ENCODE results near the gene VSTM4.

DNA sequence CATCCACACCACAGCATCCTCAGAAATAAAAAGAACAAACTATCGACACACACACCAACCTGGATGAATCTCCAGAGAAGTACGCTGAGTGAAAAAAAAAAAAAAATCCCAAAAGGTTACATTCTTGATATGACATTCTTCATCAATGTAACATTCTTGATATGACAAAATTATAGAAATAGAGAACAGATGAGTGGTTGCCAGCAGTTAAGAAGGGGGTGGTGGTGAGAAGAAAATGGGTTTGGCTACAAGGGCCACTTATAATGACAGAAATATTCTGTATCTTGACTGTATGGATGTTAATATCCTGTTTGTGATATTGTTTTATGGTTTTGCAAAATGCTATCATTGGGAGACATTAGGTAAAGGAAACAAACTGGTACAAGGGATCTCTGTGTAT is 36.9 kb downstream of the VSTM4 start:
- no peak for TF ChIP-seq POLR2A (IDR thresholded peaks at IDR 0.05)
- TF ChIP-seq, protein P1, sequence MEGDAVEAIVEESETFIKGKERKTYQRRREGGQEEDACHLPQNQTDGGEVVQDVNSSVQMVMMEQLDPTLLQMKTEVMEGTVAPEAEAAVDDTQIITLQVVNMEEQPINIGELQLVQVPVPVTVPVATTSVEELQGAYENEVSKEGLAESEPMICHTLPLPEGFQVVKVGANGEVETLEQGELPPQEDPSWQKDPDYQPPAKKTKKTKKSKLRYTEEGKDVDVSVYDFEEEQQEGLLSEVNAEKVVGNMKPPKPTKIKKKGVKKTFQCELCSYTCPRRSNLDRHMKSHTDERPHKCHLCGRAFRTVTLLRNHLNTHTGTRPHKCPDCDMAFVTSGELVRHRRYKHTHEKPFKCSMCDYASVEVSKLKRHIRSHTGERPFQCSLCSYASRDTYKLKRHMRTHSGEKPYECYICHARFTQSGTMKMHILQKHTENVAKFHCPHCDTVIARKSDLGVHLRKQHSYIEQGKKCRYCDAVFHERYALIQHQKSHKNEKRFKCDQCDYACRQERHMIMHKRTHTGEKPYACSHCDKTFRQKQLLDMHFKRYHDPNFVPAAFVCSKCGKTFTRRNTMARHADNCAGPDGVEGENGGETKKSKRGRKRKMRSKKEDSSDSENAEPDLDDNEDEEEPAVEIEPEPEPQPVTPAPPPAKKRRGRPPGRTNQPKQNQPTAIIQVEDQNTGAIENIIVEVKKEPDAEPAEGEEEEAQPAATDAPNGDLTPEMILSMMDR (IDR thresholded peaks at IDR 0.05) = no peak

All from adrenal gland (tissue), 5 donors.